GM19468 (cell line): Measurements from ENCODE around the gene MOSPD2.

Experiments used
- ATAC-seq: cut with Tn5 transposase; IDR thresholded peaks from one replicate; pipeline ENCODE4 v1.9.1; 2021; ENCODE audit warnings: mild to moderate bottlenecking, moderate library complexity, moderate number of reproducible peaks; ENCODE audit not compliant: unreplicated experiment; ENCODE audit errors: extremely low read depth

Gene MOSPD2

DNA sequence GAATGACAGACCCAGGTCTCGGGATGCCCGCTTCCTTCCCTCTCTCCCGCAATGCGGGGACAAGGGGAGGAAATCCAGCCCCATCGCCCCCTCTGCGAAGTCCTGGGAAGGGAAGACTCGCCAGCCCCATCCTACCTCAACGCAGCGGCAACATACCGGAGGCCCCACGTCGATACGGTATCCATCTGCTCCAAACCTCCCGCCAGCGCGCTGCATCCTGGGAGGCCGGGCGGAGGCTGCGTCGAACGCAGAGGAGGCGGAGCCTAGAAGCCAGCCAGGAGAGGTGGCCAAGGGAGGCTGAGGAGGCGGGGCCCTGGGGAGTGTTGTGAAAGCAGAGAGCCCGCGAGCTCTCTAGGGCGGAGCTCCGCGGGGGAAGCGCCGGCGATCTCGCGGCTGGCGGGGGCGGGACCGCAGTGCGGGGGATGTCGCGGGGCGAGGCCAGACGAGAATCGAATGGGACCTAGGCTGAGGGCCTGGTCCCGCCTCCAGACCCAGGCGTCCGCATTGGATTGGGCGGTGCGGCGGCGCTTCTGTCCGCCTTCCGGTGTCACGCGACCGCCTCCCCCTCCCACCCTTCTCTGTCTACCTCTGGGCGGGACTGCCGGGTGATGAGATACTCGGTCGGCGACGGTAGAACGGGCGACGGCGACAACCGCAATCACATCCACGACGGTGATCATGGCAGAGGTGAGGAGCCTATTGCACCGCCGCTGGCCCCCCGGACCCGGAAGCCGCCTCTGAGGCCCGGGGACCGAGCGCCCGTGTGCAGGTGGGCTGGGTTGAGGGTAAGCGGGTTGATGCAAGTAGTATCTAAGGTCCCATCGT, at the start of gene MOSPD2, which contains the start of gene FANCB:
TSS of gene MOSPD2 (plus strand) at position 571 of the 825 bp plus-strand sequence. CDS start at position 679, 108 bp downstream.
TSS of gene FANCB (minus strand) at position 219 of the 825 bp plus-strand sequence. CDS start 7,559 bp downstream, outside the sequence.
- peak; percentile 95 for ATAC-seq

DNA sequence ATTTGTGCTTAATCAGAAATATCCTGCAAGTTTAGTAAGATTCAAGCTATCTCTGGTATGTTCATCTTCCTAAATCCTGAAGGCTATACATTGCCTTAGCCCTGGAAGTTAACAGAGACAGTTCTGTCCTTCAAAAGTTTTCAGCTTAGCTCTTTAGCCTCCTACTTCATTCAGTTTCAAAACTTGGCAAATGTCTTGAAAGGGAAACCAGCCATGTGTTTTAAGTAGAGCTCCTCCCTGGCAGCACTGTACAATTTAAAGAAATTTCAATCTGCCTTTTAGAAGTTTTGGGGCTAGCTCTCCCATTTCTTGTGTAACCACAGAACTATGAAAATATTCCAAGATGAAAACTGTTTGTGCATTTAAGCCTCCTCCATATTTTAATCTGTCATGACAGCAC, 47.4 kb upstream of the MOSPD2 start:
- no peak for ATAC-seq

DNA sequence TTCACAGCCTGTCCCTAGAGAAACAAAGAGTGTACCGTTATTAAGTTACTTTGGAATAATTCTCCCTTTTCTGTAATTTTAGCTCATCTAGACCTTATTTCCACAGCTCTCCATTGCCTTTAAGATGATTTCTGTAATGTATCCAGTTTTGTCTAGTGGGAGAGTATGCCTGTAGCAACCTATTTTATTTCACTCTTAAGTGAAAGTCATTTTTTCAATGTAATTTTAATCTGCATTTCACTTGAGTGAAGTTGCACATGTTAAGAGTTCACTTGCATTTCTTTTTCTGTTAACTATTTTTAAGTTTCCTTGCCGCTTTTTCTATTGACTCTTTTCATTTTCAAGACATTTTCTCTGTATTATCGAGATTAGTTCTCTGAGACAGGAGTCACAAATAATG, 46.9 kb upstream of the MOSPD2 start:
- no peak for ATAC-seq

DNA sequence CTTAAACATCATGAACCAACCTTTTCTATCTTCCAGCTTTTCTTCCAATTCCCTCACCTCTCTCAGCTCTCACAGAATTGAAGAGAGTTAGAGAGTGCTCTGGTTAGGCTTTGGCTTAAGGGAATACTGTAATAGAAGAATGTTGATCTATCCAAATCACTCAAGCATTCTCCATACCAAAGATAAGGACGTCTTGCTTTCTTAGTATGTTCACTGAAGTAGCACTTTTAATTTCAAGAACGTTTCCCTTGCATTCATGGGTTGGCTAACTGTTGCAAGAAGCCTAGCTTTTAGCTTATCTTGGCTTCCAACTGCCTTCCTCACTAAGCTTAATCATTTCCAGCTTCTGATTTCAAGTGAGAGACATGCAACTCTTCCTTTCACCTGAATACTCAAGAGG, 43.6 kb upstream of the MOSPD2 start:
- ATAC-seq: no peak

DNA sequence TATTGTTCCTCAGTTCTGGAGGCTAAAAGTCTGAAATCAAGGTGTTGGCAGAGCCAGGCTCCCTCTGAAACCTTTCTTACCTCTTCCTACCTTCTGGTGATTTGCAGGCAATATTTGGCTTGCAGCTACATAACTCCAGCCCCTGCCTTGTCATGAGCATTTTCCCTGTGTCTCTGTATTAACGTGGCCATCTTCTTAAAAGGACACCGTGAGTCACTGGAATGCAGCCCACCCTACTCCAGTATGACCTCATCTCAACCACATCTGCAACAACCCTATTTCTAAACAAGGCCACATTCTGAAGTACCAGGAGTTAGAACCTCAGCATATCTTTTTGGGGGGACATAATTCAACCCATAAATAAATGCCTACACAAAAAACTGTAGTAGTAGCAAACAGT, 41.1 kb upstream of the MOSPD2 start:
- no peak for ATAC-seq

DNA sequence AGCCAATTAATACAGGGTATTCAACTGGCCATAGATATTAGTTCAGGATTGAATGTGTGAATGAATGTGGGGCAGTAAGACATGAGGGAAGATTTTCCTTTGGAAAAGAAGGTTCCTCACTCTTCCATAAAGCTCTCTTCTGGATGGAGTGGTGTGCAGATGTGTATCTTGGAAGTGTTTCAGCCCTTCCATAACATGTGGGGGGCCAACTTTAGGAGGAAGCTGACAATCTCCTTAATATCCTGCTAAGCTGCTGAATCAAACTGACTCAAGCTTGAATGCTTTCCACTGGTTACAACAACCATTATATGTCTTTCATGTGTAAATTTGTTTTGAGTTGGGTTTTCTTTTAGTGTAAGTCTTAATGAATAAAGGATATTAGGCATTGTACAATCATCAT, 40.6 kb upstream of the MOSPD2 start:
- ATAC-seq: no peak

DNA sequence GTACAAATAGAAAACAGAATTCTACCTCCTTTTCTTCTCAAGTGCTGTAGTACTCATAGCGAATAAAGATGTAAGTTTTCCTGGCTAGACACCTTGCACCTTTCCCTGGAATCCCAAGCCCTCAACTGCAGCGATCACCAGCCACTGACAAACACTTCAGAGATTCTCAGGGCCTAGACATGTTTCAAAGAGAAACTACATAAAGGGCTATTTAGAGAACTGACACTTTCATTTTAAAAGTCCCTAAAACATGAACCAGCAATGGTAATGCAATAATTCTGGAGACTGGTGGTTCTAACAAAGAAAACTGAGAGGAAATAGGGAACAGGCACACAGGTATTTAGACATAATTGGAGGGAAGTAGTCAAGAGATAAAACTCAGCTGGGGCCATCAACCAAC, 36.1 kb upstream of the MOSPD2 start:
- no peak for ATAC-seq

DNA sequence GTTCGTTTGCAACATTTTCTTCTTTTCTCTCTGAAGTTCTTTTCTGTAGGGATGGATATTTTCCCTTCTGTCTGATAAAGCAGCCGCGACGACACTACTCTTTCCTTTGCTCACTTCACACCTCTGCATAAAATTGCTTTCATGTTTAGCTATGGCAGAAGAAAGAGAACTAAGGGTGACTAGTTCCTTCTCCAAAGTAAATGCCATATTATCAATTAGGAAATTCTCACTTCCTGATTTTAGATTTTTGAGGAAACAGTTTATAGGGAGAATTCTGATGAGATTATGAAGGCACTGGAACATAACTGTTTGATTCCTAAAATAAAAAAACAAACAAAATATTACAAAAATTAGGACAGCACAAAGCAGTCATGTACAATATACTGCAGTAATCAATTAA, 29.6 kb upstream of the MOSPD2 start:
- ATAC-seq: no peak

DNA sequence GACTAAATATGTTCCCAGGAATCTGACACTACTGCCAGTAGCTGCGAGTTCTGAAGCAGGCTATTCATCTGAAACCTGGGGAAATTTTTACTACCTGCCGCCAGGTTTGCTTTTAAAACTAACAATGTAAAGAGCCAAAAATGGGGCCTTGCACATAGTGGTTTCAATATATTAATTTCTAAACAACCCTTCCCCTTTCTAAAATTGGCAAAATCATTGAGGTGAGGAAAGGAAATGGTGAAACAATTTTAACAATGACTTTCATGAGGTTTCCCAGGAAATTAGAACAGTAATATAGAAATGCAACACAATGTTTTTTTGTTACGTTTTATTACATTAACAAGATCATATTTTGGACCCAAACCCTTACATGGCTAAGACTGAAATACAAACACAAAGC, 21.7 kb upstream of the MOSPD2 start:
- ATAC-seq: no peak

DNA sequence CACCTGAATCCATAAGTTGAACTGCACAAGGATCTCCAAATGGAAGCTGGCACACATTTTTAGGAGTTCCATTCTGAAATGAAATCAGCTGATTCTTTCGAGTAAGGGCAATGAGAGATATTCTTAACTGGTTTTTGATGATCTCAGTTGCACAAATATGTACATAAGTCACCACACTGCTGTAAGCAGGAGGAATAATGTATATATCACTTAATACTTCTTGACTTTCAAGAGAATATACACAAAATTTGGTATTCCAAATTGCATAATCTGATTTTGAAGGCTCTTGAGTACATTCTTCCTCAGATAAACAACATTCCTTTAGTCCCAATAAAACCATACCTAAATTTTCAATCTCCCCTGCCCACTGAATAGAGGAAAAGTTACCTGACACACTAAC, 8.6 kb upstream of the MOSPD2 start:
- no peak for ATAC-seq

DNA sequence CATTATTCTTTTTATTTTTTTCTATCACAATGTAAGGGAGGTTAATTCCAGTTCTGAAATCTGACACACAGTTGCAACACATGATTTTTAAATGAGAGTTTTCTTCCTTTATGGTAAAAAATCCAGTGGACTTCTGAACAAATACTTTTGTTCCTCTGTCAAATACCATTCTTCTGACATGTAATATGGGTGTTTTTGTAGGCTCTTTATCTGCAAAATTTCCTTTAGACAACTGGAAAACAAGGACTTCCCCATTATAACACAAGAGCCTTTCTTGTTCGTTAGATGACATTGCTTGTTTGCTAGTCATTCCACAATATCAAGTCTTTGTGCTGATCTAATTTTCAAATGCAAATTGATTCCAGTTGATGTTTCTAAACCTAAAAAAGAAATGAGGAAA, 8.0 kb upstream of the MOSPD2 start:
- ATAC-seq: no peak

DNA sequence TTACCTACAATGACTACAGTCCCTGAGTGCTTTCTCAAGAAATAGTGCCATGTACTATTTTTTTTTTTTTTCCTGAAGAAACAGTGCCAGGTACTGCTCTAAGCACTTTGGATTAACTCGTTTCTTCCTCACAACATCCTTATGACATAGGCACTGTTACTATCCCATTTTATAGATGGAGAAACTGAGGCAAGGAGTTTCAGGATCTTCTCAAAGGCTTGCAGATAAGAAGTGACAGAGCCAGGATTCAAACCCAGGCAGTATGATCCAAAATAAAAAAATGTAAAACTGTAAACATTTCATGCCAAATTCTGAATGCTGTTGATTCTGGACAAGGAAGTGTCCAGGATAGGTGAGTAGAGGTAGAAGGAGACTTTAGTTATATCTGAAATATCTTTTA, 1.5 kb upstream of the MOSPD2 start:
- no peak for ATAC-seq

DNA sequence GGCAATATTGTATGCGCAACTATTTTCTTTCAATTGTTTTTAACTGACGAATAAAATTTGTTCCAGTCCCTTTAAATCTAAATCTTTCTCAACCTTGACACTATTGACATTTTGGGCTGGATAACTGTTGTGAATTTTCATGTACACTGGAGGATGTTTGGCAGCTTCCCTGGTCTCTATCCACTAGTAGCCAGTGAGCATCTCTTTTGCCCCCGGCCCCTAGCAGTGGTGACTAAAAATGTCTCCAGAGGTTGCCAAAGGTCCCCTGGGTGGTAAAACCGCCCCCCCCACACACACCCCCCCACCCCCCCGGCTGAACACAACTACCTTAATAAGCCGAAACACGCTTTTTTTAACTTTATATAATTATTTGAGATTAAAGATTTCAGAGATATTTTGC, 866 bp upstream of the MOSPD2 start:
- no peak for ATAC-seq

DNA sequence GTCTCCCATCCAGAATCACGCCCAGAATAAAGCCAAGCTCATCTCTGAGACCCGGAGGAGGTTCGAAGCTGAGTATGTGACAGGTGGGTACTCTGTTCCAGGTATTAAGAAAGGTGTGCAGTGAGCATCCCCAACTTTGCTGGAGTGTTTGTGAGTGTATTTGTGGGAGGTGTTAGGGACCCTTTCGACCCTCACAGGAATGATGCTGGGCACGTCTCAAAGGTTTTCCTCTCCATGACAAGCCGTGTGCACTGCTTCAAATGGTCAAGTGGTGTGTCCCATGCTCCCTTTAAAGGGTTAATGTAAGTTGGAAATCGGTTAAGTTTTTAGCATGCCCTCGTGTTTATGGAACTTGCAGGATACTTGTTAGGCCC, 442 bp downstream of the MOSPD2 start:
- ATAC-seq: no peak

DNA sequence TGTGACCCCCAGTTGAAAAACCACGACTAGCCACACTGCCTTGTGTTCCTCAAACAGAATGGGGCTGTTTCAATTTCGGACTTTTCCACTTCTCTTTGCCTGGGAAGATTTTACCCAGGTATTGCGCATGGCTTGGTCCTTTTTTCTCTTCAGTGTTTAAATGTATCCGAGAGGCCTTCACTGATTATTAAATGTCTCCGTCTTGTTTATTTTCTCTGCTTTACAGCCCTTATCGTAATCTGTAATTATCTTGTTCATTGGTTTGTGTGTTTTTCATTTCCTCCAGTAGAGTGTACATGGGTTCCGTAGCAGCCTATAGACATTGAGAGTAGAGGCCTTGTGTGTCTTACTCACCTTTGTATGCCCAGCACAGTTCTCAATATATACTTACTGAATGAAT, 2.4 kb downstream of the MOSPD2 start:
- ATAC-seq: no peak

DNA sequence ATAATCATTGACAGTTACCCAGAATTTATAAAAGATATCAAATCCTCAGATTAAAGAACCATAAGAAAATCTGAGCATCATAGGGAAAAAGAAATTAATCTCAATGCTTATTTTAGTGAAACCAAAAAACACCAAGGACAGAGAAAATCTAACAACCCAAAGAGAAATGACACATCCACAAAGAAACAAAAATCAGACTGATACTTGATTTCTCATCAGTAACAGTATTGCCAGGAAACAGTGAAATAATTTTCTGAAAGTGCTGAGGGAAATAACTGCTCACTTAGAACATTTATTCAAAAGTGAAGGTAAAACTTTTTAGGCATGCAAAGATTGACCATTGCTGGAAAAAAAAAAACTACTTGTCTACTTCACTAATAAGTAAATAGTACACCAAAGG, 10.6 kb downstream of the MOSPD2 start:
- no peak for ATAC-seq

DNA sequence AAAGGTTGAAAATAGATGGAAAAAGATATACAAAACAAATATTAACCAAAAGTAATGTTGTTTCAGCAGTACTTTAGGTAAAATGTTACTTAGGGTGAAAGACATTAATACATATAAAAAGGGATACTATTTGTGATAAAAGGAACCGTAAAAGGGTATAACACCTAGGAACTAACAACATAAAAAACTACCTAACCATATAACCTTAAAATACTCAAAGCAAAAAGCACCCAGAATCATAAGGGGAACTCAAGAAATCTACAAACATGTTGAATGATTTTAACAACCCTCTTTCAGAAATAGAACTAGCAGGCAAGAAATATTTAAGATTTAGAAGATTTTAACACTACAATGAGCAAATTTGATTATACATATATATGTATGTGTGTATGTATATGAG, 11.5 kb downstream of the MOSPD2 start:
- ATAC-seq: no peak

DNA sequence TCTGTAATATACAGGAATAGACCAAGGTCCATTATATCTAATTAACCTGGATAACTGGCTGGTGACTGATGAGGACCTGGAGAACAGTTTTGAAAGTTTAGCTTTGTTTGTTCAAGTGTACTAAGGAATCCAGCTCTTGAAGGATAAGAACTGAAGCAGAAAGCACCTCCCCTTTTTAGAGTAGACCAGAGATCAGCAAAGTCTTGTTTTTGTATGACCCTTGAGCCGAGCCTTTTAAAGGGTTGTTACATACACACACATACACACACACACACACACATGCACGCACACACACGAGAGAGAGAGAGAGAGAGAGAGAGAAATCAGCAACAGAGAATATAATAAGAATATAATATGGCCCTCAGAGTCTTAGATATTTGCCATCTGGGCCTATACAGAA, 13.0 kb downstream of the MOSPD2 start:
- ATAC-seq: no peak

DNA sequence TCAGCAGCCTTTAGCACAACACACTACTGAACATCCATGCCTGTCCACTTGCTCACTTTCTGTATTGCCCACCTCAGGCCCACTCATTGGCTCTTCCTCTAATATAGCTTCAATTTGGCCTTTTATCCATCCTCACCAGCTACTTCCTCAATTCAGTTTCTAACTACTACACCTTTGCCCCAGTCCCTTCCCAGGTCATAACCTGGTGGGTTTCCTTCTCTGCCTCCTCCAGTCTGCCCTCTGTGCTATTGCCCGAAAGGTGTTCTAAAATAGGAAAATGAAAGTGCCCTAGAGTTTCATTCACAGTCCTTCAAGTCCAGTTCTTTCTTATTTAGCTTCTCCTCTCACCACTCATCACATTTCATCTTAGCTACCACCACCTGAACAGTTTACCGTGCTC, 23.1 kb downstream of the MOSPD2 start:
- no peak for ATAC-seq

DNA sequence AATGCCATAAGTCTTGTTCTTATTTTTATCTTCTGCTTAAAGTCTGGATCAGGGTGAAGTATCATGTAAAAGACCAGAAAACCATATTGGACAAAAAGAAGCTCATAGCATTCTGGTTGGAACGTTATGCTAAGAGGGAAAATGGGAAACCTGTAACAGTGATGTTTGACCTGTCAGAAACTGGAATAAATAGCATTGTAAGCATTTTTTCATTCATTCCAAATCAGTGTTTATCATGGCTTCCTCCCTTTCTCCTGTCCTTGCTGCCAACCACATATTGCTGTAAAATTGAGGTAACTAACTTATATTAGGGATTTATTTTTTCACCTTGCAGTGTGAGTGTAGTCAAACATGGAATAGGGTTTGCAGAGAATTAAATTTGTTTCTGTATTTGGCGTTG, 23.8 kb downstream of the MOSPD2 start:
- ATAC-seq: no peak

DNA sequence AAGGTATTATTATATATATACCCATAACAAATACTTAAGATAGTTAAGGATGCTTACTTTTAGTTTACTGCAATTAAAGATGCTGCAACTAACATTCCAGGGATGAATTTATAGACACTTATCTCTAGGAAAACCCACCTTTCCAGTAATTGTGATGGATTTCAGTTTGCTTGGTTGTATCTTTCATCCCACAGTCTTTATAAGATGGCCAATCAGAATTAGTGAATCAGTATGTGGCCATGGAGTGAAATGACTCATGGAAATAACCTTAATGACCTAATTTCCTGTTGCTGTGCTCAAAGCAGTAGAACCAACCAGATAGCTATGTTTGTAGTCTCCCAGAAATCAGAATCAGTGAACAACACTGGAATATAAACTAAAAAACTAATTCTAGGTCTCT, 26.4 kb downstream of the MOSPD2 start:
- no peak for ATAC-seq

DNA sequence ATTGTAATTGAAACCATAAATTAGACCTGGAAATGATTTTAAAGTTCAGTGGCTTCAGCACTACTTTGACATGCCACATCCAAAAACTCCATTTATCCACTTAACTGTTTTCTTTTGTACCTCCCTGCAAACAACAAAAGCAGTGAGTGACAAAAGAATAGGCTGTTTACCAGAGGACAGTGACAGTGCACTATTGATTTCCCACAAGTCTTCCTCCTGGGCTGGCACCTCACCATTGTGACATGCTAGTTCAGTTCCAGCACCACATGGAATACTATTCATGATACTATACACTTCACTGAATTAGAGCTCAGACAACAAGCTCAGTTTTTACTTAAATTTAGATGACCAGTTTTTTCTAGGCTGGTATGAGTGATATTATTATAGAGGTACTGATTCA, 29.3 kb downstream of the MOSPD2 start:
- no peak for ATAC-seq
